ENCODE results near the gene OSBPL7. TPM values are rescaled to one million over a fixed set of nuclear protein-coding genes. Genes with fewer than 3 reads are reported as not detected.

The OSBPL7 gene
- total RNA-seq, 1 experiment from 2014 or later, result 20.5 TPM

GRCh38 chr17:47810200-47810821 lies 11.3 kb downstream of the OSBPL7 start (continued):
- no peak for TF ChIP-seq ZBTB33 (IDR thresholded peaks at IDR 0.05; ENCODE audit: extremely low read depth, insufficient replicate concordance, low read length)

- no peak overlapping the region for H2AFZ ChIP-seq (ENCODE audit: low read depth, low read length, poor library complexity, severe bottlenecking)
- H3K9me3 ChIP-seq (ENCODE audit: control insufficient read depth in 1 of 2, insufficient read depth in 1 of 2, low read depth in 1 of 2, low read length in 2 of 2), result no peaks in the 10 kb centered on the region
- no peak overlapping the region for H3K4me2 ChIP-seq (ENCODE audit: low read length)
- H3K9ac ChIP-seq (ENCODE audit: low read length), result no peak overlapping the region
- ChIA-PET CTCF (no interaction called here), RAD21 (ENCODE audit: low non-redundant PET in 1 of 2, low total read pairs in 2 of 2, uncharacterized antibody in 2 of 2, unreplicated experiment in 2 of 2) (no interaction called here), POLR2A (no interaction called here)
- peaks cover 25 to 32% of the 10 kb centered on the region in 2 experiments for H3K4me1 ChIP-seq (ENCODE audit: control insufficient read depth in 1 of 2, insufficient read depth in 2 of 2, low read length in 2 of 2)
- ATAC-seq (no peak), DNase-seq (ENCODE audit: low read depth, low spot score) (no peak)
- H3K9me2 ChIP-seq (ENCODE audit: insufficient read depth), result no peaks in the 10 kb centered on the region
- H3K4me3 ChIP-seq (replicated peaks in 1 of 2; ENCODE audit: low read depth in 1 of 2, low read length in 2 of 2), result no peak overlapping the region
- H3K27ac ChIP-seq (ENCODE audit: low read depth, low read length), result no peak overlapping the region
- intact Hi-C loops (cut with micrococcal nuclease), result no loop called here
- no peaks in the 10 kb centered on the region for H4K20me1 ChIP-seq (ENCODE audit: insufficient read depth)
- peaks cover 11% of the 10 kb centered on the region in 2 experiments; a peak in 2 of 4 replicates for H3K36me3 ChIP-seq (ENCODE audit: control insufficient read depth in 1 of 2, insufficient read depth in 2 of 2, low read length in 2 of 2)
- BruUV-seq (replicated peaks), result no TSS peak
- no peaks in the 10 kb centered on the region for H3K27me3 ChIP-seq (ENCODE audit: insufficient read depth, low read length)
- H3K79me2 ChIP-seq (ENCODE audit: insufficient read depth, low read length), result no peaks in the 10 kb centered on the region
- no peak for TF ChIP-seq EZH2phosphoT487 (IDR thresholded peaks at IDR 0.05; ENCODE audit: borderline replicate concordance)
- TF ChIP-seq SRF (IDR thresholded peaks at IDR 0.05; ENCODE audit: low read depth), result no peak
- no peak for TF ChIP-seq EZH2 (IDR thresholded peaks at IDR 0.05)
- TF ChIP-seq POLR2AphosphoS5 (IDR thresholded peaks at IDR 0.05; ENCODE audit: low read depth, low read length), result no peak
- no peak for TF ChIP-seq YY1 (IDR thresholded peaks at IDR 0.05; ENCODE audit: extremely low read depth, insufficient replicate concordance, low read depth, low read length)
- TF ChIP-seq TCF7L2 (IDR thresholded peaks at IDR 0.05; ENCODE audit: borderline replicate concordance, extremely low read depth, insufficient read depth, insufficient read length), result no peak
- TF ChIP-seq SIN3A (IDR thresholded peaks at IDR 0.05; ENCODE audit: low read depth), result no peak
- no peak for TF ChIP-seq MAX (IDR thresholded peaks at IDR 0.05)
- TF ChIP-seq FOSL1 (IDR thresholded peaks at IDR 0.05; ENCODE audit: low read depth), result no peak
- TF ChIP-seq ATF3 (IDR thresholded peaks at IDR 0.05), result no peak
- TF ChIP-seq ZFX (IDR thresholded peaks at IDR 0.05), result no peak
- no peak for TF ChIP-seq ZBTB33 (IDR thresholded peaks at IDR 0.05; ENCODE audit: extremely low read depth, insufficient replicate concordance, low read length)
- TF ChIP-seq ELF1 (IDR thresholded peaks at IDR 0.05; ENCODE audit: borderline replicate concordance, low read depth), result no peak
- no peak for TF ChIP-seq CBX3 (IDR thresholded peaks at IDR 0.05; ENCODE audit: low read depth)
- TF ChIP-seq, protein P1, sequence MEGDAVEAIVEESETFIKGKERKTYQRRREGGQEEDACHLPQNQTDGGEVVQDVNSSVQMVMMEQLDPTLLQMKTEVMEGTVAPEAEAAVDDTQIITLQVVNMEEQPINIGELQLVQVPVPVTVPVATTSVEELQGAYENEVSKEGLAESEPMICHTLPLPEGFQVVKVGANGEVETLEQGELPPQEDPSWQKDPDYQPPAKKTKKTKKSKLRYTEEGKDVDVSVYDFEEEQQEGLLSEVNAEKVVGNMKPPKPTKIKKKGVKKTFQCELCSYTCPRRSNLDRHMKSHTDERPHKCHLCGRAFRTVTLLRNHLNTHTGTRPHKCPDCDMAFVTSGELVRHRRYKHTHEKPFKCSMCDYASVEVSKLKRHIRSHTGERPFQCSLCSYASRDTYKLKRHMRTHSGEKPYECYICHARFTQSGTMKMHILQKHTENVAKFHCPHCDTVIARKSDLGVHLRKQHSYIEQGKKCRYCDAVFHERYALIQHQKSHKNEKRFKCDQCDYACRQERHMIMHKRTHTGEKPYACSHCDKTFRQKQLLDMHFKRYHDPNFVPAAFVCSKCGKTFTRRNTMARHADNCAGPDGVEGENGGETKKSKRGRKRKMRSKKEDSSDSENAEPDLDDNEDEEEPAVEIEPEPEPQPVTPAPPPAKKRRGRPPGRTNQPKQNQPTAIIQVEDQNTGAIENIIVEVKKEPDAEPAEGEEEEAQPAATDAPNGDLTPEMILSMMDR (IDR thresholded peaks at IDR 0.05 in 2 of 3, conservative IDR thresholded peaks at IDR 0.05 in 1 of 3; ENCODE audit: borderline replicate concordance in 1 of 3, insufficient read depth in 1 of 3, low read depth in 2 of 3, low read length in 2 of 3), result no peak
- no peak for TF ChIP-seq POLR2A (IDR thresholded peaks at IDR 0.05; ENCODE audit: borderline replicate concordance, extremely low read depth, insufficient read depth, insufficient read length)
- no peak for TF ChIP-seq EGR1 (IDR thresholded peaks at IDR 0.05; ENCODE audit: low read depth)
Observed at GRCh38 chr17:47808830-47809480, 12.6 kb downstream of the OSBPL7 start.

All from HCT116 (cell line).